NK-92 treated with Interleukin-12 subunit alpha and Interleukin-12 subunit beta, amount 100 ng/mL, for 24 hours (cell line): ENCODE measurements around the gene NRARP.
"Not testable (repeated sequence)": the region's sequence is repeated elsewhere in the genome, so short reads cannot be mapped to it uniquely, and the experiment has no call there.

ENCODE experiments used
- DNase-seq: peaks from one replicate; lab custom pipeline; 2025; lab: John Stamatoyannopoulos, UW

The NRARP gene

GRCh38 chr9:137302118-137302448 lies at the start of gene NRARP:
Gene NRARP, minus strand, starts transcription at chr9:137302271. Its CDS starts 343 bp downstream, at chr9:137301928.
- DNase-seq, result no peak

- DNase-seq, result no peak
Observed at GRCh38 chr9:137350696-137351584, 48.9 kb upstream of the NRARP start.

GRCh38 chr9:137349471-137350033 lies 47.5 kb upstream of the NRARP start:
- no peak for DNase-seq

- DNase-seq, result no peak
Observed at GRCh38 chr9:137348769-137349470, 46.8 kb upstream of the NRARP start.

- DNase-seq, result no peak
Observed at GRCh38 chr9:137347928-137348327, 45.9 kb upstream of the NRARP start.

- no peak for DNase-seq
Observed at GRCh38 chr9:137342482-137342881, 40.4 kb upstream of the NRARP start.

GRCh38 chr9:137341227-137341626 lies 39.2 kb upstream of the NRARP start:
- no peak for DNase-seq

- not testable (repeated sequence) for DNase-seq
Observed at GRCh38 chr9:137339908-137340462, 37.9 kb upstream of the NRARP start.

- DNase-seq, result no peak
Observed at GRCh38 chr9:137339045-137339907, 37.2 kb upstream of the NRARP start.

GRCh38 chr9:137336735-137337134 lies 34.7 kb upstream of the NRARP start:
- DNase-seq, result no peak

GRCh38 chr9:137333016-137333671 lies 31.1 kb upstream of the NRARP start:
- DNase-seq, result no peak

GRCh38 chr9:137331929-137332328 lies 29.9 kb upstream of the NRARP start:
- DNase-seq, result no peak

- no peak for DNase-seq
Observed at GRCh38 chr9:137330689-137331088, 28.6 kb upstream of the NRARP start.

- not testable (repeated sequence) for DNase-seq
Observed at GRCh38 chr9:137329590-137329989, 27.5 kb upstream of the NRARP start.

- not testable (repeated sequence) for DNase-seq
Observed at GRCh38 chr9:137327641-137328550, 25.8 kb upstream of the NRARP start.

- DNase-seq, result no peak
Observed at GRCh38 chr9:137326445-137327065, 24.5 kb upstream of the NRARP start.

- no peak for DNase-seq
Observed at GRCh38 chr9:137325799-137326198, 23.7 kb upstream of the NRARP start.

GRCh38 chr9:137325124-137325523 lies 23.1 kb upstream of the NRARP start:
- DNase-seq, result no peak

- no peak for DNase-seq
Observed at GRCh38 chr9:137323531-137324331, 21.7 kb upstream of the NRARP start.
